GM18505 (cell line): ENCODE measurements around the gene KCNG2.

ENCODE experiments used
- ATAC-seq: cut with Tn5 transposase; IDR thresholded peaks from one replicate; pipeline ENCODE4 v1.9.1; 2021; ENCODE audit not compliant: unreplicated experiment
- POLR2A ChIP-seq: IDR thresholded peaks from 4 replicates; pipeline ENCODE4 v1.6.1; 2011; ENCODE audit warnings: borderline replicate concordance; ENCODE audit not compliant: insufficient read depth, insufficient read length; ENCODE audit errors: extremely low read depth

Gene KCNG2

DNA sequence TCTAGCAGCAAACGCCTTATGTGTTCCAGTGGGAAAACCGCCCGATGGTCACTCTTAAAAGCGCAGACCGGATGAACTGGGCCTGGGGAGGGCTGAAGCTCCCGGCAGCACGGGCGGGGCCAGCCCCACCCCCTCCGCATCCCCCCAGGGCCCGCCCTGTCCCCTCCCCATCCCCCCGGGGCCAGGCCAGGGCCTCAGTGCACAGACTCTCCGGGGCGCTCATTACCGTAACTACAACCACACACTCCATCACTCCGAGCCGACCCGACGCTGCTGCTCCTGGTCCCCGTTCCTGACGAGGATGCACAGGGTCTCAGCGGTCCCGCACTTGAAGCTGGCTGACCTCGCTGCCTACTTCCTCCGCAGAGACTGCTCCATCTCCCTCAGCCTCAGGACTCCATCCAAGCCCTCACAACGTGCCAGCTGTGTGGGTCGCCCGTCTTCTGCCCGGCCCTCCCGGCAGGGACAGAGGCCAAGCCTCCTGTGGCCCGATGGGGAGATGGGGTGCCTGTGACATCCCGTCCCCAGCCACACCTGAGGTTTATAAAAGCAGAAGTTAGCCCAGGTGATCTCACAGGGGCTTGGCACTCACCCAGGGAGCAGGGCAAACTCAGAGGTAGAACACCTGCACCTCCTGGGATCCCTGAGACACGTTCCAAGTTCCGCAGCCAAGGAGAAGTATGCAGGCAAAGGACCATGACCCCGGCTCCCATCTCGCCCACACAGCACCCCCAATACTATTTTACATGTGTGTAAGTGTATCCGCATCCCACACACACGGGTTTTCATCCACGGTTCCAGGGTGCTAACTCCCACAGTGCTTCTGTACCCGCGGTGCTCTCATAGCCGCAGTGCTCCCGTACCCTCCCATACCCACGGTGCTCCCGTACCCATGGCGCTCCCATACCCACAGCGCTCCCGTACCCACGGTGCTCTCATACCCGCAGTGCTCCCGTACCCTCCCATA lies 117.7 kb downstream of the KCNG2 start:
- no peak for ATAC-seq
- no peak for TF ChIP-seq POLR2A

GRCh38 chr18:79916128-79916494 lies 118.4 kb downstream of the KCNG2 start:
- no peak for ATAC-seq

DNA sequence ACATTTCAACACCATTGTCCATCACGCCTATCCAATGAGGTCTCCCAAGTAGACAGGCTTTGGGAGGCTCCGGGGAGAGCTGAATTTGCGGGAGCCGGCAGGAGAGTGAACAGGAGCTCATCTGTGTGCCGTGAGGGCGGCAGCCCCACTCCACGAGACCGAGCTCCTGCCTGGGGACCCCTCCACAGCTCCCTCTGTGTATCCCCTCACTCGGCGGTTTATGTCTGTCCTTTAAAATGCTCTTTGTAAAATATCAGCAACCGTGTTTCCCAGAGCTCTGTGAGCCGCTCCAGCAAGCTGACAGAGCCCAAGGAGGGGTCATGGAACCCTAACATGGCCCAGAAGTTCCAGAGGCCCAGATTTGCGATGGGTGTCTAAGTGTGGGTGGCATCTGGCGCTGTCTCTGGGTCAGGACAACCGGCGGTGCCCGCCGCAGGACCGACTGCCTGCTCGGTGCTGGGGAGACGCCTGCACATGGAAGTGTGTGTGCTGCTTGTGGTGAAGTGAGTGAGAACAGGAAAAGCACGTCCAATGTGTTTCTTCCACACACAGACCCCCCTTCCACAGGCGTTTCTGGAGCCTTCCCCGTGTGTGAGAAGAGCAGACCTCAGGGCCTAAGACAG lies 118.9 kb downstream of the KCNG2 start:
- no peak for ATAC-seq
- no peak for TF ChIP-seq POLR2A

More at GRCh38 chr18:79916128-79916494, 118.4 kb downstream of the KCNG2 start:
- TF ChIP-seq POLR2A = no peak

GRCh38 chr18:79917169-79917852 lies 119.6 kb downstream of the KCNG2 start:
- no peak for TF ChIP-seq POLR2A
- ATAC-seq = no peak

DNA sequence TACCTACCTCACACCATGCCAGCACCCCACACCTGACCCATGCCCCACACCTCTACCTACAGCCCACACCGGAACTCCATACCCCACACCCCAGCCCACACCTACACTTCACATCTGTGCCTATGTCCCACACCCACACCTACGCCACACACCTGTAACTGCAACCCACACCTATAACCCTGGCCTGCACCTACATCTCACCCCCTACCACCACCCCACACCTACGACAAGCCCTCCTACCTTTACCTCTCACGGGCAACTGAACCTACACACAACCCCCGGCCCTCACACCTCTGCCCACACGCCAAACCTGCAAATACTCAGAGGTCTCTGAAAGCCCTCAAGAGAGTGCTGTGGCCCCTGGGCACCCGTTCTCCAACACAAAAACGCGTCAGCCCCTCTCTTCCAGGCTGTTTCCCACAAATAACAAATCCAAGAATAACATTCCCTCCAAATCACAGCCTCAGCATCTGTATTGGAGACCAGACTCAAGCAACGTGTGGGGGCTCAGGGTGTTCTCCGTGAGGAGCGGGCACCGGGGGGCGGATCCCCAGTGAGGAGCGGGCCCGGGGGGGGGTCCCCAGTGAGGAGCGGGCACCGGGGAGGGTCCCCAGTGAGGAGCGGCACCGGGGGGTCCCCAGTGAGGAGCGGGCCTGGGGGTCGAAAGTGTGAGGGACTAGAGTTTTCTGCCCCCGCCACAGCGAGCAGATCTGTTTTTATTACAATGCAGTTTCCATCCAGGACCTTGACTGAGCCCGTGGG lies 120.3 kb downstream of the KCNG2 start:
- ATAC-seq = no peak

GRCh38 chr18:79918615-79919011 lies 120.9 kb downstream of the KCNG2 start:
- no peak for TF ChIP-seq POLR2A
- no peak for ATAC-seq

More for the DNA sequence above, 120.3 kb downstream of the KCNG2 start:
- TF ChIP-seq POLR2A = no peak

- no peak for ATAC-seq
These were observed 121.4 kb downstream of the KCNG2 start for GRCh38 chr18:79919089-79919488.

DNA sequence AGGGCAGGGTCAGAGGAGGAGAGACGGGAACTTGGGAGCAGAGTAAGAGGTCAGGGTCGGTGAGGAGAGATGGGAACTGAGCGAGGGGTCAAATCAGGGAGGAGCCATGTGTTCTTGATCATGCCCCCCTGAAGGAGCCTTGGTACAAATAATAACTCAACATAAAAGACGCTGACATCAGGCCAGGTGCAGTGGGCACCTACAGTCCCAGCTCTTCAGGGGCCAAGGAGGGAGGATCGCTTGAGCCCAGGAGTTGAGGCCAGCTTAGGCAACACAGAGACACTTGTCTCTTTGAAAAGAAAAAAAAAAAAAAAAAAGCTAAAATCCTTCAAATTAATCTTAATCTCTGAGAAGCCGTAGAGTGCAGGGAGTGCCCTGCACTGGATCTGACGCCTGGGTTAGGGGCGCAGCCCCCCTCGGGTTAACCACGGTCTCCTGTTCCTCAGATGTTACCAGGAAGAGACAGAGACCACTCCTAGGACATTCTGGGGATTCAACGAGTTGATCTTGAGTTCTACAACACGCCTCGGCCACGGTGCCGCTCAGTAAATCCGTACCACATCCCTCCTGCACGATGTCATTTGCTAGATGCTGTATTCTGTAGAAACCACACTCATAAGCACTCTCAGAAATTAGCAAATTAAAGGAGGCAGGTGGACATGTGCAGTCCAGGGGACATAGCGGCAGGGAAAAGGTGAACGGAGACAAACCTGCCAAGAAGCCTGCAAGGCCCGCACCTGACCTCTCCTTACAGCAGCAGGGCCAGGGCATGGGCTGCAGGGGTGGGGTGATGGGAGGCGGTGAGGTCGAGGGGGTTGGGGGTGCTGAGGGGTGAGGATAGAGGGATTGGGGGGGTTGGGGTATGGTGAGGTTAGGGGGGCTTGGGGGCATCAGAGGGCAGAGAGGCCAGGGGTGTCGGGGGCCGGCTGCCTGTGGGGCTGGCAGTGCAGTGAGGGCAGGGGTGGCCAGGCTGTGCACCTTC lies 124.5 kb downstream of the KCNG2 start:
- ATAC-seq = no peak
- TF ChIP-seq POLR2A = no peak

More at GRCh38 chr18:79919089-79919488, 121.4 kb downstream of the KCNG2 start:
- TF ChIP-seq POLR2A = no peak

DNA sequence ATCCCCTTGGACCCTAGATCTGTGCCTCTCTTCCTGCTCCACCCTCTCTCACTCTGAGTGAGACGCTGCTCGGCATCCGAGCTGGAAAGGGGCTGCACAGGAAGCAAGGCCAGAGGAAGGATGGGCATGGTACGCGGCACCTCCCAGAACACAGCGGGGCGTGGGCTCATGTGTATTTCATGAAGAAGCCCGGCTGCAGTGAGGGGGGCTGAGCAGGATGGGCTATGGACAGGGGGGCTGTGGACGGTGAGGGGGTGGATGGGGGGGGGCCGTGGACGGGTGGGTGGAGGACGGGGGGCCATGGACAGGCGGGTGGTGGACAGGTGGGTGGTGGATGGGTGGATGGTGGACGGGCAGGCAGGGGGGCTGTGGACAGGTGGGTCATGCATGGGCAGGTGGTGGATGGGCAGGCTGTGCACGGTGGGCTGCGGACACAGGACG lies 125.3 kb downstream of the KCNG2 start:
- no peak for TF ChIP-seq POLR2A

GRCh38 chr18:79923896-79924585 lies 126.3 kb downstream of the KCNG2 start:
- no peak for ATAC-seq
- TF ChIP-seq POLR2A = no peak

More for the DNA sequence above, 125.3 kb downstream of the KCNG2 start:
- ATAC-seq = no peak
